Muscle layer of duodenum (tissue), 2 donors: ENCODE data around the gene AKNA.

Source experiments
- H3K27ac ChIP-seq: one replicate; pipeline ENCODE4 v1.7.0; 2013; ENCODE audit warnings: mild to moderate bottlenecking, low read length
- H3K27me3 ChIP-seq: one replicate; pipeline ENCODE4 v1.7.0; 2013; ENCODE audit warnings: low read depth, mild to moderate bottlenecking, control low read depth, low read length
- H3K36me3 ChIP-seq, 2 donors: one replicate each; pipeline ENCODE4 v1.7.0; 2013; ENCODE audit warnings: low read length in 2 of 2, control low read depth in 1 of 2, mild to moderate bottlenecking in 1 of 2; ENCODE audit not compliant: insufficient read depth in 2 of 2, control insufficient read depth in 1 of 2
- H3K4me1 ChIP-seq, 2 donors: one replicate each; pipeline ENCODE4 v1.7.0; 2013; ENCODE audit warnings: low read length in 2 of 2, mild to moderate bottlenecking in 2 of 2, control low read depth in 1 of 2, moderate library complexity in 1 of 2; ENCODE audit not compliant: insufficient read depth in 2 of 2, control insufficient read depth in 1 of 2
- H3K4me3 ChIP-seq, 2 donors: one replicate each; pipeline ENCODE4 v1.7.0; 2013; ENCODE audit warnings: low read length in 2 of 2, low read depth in 1 of 2, mild to moderate bottlenecking in 1 of 2
- H3K9me3 ChIP-seq, 2 donors: one replicate each; pipeline ENCODE4 v1.7.0; 2013; ENCODE audit warnings: low read length in 2 of 2, control low read depth in 1 of 2, mild to moderate bottlenecking in 1 of 2; ENCODE audit not compliant: control insufficient read depth in 1 of 2
- donor health status: healthy.

Gene AKNA

DNA sequence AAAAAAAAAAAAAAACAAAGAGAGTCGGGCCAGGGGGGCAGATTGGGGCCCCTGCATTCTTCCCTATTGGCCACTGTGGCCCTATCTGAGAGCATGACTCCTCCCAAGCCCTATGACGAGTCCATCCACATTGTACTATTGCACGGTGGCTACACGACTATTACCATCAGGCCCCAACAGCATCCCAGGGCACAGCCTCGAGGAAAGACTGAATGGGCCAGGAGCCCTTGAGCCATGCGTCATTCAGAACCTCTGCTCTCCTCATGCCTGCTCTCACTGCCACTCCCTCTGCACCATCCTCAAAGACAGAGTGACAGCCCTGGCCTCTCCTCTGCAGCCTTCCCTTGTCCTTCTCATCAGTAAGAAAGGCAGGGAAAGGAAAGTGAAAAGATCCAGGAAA, 85.1 kb downstream of the AKNA start:
- Histone ChIP-seq H3K27ac (no peak overlapping the region), H3K27me3 (no peaks in the 10 kb centered on the region), H3K36me3 (peaks cover 0 to 22% of the 10 kb centered on the region in 2 donors), H3K9me3 (no peaks in the 10 kb centered on the region), H3K4me1 (peaks cover 4% of the 10 kb centered on the region in 2 donors), H3K4me3 (no peak overlapping the region)

DNA sequence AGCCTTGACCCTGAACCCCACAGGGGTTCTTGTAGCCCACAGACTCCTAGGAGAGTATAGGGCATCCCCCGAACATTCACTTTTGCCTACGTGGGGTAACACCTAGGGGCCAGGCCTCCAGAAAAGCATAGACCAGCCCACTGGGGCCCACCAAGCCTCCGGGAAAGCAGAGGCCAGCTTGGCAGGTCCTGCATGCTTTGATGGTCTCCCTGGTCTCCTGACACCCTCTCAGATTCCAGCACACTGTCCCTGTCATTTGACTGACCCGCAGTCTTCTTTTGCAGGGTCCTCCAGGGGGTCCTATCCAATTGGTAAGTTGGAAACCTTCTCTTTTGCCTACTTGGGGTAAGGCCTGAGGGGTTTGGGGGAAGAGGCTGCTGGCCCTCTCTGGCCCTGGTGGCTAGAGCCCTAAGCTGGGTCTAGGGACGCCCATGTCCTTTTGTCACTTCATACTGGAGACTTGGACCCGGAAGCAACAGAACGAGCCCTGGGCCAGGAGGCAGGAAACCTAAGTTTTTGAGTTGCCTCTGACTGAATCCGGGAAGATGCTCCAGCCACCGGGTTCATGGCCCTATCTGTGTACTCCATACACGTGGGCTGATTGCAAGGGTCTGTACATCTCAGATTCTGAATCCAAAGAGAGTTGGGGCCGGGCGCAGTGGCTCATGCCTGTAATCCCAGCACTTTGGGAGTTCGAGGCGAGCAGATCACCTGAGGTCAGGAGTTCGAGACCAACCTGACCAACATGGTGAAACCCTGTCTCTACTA, 85.8 kb downstream of the AKNA start:
- Histone ChIP-seq H3K36me3 (peaks cover 0 to 21% of the 10 kb centered on the region in 2 donors), H3K4me3 (no peak overlapping the region), H3K27me3 (no peaks in the 10 kb centered on the region), H3K27ac (no peak overlapping the region), H3K4me1 (peaks cover 4% of the 10 kb centered on the region in 2 donors), H3K9me3 (no peaks in the 10 kb centered on the region)

DNA sequence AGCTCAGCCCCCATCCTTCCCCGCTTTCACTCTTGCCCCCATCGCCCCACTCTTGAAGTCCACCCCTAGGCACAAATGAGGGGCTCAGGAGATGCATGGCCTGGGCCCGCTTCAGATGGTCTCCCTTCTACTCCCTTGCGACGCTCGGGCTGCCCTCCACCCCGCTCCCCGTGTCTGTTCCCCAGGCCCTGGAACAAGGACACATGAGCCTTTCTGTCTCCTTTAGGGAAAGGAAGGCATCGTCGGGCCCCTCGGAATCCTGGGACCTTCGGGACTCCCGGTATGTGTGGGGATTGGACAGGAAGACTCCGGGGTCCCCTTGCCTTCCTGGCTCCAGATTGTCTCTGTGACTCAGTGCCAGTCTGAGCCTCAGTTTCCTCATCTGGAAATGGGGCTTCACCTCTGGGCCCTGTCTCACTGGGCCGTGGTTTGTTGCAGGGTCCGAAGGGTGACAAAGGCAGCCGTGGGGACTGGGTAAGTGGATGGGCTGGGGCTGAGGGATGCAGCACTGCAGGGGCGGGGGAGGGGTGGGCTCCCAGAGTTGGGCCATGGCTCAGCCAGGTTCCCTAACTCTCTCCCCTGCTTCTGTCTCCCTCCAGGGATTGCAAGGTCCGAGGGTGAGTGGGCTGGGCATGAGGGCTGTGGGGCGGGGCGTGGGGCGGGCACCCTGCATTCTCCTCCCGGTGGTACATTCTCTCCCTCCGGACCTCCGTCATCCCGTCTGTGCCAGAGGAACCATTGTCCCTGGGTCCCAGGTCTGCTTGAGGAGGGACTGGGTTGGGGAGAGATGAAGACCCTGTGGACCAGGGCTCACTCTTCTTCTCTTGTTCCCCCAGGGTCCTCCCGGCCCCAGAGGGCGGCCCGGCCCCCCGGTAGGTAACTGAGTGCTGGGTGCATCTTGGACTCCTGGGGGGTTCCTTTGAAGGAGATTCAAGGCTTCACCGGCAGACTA, 86.7 kb downstream of the AKNA start:
- peaks cover 0 to 21% of the 10 kb centered on the region in 2 donors for H3K36me3 ChIP-seq
- peaks cover 4% of the 10 kb centered on the region in 2 donors for H3K4me1 ChIP-seq
- H3K27me3 ChIP-seq, result no peaks in the 10 kb centered on the region
- no peaks in the 10 kb centered on the region for H3K9me3 ChIP-seq
- no peak overlapping the region for H3K4me3 ChIP-seq
- H3K27ac ChIP-seq, result no peak overlapping the region

DNA sequence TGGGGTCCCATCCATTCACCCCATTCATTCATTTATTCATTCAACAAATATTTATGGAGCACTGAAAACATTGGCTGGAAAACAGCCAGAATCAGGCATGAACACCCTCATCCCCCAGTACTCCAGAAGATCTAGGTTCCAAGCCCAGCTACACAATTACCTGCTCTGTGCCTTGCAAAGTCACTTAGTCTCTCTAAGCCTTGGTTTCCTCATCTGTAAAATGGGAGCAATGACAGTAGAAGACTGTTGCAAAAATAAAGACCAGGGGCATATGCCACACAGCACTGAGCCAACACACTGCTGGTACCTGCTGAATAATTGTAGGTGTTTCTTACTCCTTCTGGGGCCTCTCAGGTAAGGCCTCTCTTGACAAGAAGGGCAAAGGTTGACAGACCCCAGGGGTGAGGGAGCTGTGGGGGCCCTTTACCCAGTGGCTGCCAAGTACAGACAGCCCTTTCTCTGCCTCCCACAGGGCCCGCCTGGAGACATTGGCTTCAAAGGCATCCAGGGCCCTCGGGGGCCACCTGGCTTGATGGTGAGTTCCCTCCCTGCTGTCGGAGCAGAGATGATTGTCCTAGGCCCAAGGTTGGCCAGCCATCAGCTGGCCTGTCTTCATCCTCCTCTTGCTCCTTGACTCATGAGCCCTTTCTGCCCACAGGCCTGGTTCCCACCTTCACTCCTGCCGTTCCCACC, 87.5 kb downstream of the AKNA start:
- Histone ChIP-seq H3K36me3 (peaks cover 0 to 26% of the 10 kb centered on the region in 2 donors), H3K4me3 (no peak overlapping the region), H3K27me3 (no peaks in the 10 kb centered on the region), H3K9me3 (peaks cover 0 to 1% of the 10 kb centered on the region in 2 donors), H3K4me1 (peaks cover 0 to 4% of the 10 kb centered on the region in 2 donors), H3K27ac (no peak overlapping the region)

DNA sequence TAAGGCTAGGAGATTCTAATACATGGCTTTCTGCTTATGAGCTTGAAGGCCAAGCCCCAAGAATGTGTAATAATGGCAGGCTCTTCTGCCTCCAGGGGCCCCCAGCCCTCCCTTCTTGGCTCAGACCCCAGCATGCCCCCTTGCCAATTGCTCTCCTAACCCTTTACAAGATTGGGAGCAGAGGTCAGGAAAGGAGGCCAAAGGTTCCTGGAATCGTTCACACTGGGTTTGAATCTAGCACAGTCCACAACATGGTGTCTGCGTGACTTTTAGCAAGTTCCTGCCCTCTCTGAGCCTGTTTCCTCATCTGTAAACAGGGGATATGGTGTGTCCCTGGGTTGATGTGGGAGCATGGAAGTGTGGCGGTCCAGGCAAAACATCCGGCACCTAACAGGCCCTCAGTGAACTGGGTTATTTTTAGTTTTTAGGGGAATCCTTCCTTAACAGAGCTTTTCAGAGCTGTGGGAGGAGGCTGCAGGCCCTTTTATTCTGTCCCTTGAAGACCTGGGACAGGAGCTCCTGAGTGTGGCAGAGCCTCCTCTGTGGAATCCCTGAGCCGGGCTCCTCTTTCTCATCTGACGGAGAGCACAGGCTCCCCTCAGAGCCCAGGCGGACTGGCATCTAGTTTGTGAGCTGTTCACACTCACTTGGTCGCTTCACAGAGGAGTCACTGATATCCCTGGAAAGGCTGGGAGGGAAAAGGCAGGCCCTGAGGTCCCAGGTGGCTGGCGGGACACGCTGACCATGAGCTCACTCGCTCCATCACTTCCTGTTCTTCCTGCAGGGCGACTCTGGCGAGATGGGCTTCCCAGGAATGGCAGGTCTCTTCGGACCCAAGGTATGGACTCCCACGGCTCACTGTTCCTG, 88.3 kb downstream of the AKNA start:
- H3K27me3 ChIP-seq, result no peaks in the 10 kb centered on the region
- no peak overlapping the region for H3K4me3 ChIP-seq
- no peak overlapping the region for H3K27ac ChIP-seq
- H3K36me3 ChIP-seq, result peaks cover 0 to 32% of the 10 kb centered on the region in 2 donors
- no peaks in the 10 kb centered on the region for H3K4me1 ChIP-seq
- H3K9me3 ChIP-seq, result peaks cover 4 to 8% of the 10 kb centered on the region in 2 donors

DNA sequence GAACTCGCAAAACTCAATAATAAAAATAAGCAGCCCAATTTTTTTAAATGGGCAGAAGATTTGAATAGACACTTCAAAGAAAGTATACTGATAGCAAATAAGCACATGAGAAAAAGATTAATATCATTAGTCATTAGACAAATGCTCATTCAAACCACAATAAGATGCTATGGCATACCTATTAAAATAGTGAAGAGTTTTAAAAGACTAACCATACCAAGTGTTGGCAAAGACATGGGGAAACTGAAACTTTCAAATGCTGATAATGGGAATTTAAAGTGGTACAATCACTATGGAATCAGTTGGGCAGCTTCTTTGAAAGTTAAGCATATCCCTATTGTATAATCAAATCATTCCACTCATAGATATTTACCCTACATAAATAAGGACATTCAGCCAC, 91.4 kb downstream of the AKNA start:
- Histone ChIP-seq H3K9me3 (peaks cover 6 to 8% of the 10 kb centered on the region in 2 donors), H3K4me3 (no peak overlapping the region), H3K27me3 (no peaks in the 10 kb centered on the region), H3K36me3 (peaks cover 0 to 38% of the 10 kb centered on the region in 2 donors), H3K27ac (no peak overlapping the region), H3K4me1 (no peaks in the 10 kb centered on the region)

DNA sequence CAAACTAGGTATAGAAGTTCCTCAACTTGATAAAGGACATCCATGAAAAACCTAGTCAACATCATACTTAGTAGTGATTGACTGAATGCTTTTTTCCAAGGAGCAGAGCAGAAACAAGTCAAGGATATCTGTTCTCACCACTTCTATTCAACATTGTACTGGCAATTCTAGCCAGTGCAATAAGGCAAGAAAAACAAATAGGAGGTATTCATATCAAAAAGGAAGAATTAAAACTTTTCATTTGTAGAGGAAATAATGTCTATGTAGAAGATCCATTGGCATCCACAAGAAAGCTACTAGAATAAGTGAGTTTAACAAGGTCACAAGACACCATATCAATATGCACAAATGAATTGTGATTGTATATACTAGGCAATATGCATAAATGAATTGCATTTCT, 93.1 kb downstream of the AKNA start:
- Histone ChIP-seq H3K27me3 (no peaks in the 10 kb centered on the region), H3K4me3 (no peak overlapping the region), H3K9me3 (peaks cover 6 to 8% of the 10 kb centered on the region in 2 donors), H3K4me1 (no peaks in the 10 kb centered on the region), H3K36me3 (peaks cover 0 to 30% of the 10 kb centered on the region in 2 donors), H3K27ac (no peak overlapping the region)

DNA sequence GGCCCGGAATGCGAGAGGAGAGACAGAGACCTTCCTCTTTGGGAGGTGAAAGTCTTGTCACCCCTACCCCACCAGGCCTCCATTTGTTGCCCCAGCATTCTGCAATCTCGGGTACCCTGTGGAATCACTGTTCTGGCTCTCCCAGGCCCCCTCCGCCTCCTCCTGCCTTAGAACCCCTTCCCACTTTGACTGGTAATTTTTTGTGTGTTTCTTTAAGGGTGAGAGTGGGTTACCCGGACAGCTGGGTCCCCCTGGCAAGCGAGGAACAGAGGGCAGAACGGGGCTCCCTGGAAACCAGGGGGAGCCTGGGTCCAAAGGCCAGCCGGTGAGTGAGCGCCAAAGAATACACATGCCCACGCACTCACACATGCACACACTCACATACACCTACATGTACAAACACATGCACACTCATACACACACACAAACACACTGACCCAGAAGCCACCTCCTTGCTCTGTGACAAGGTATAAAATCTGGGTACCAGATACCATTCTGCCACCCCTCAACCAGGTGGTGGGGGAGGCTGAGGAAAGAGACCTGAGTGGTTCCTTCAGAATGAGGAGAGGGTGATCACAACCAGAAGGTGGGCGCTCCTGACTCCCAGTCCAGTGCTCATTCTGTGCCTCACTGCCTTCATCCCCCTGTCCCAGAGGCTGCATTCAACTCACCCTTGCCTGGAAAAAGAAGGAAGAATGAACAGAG, 95.7 kb downstream of the AKNA start:
- H3K36me3 ChIP-seq, result peaks cover 0 to 23% of the 10 kb centered on the region in 2 donors
- H3K27me3 ChIP-seq, result no peaks in the 10 kb centered on the region
- H3K27ac ChIP-seq, result no peak overlapping the region
- no peak overlapping the region for H3K4me3 ChIP-seq
- peaks cover 6 to 8% of the 10 kb centered on the region in 2 donors for H3K9me3 ChIP-seq
- no peaks in the 10 kb centered on the region for H3K4me1 ChIP-seq

DNA sequence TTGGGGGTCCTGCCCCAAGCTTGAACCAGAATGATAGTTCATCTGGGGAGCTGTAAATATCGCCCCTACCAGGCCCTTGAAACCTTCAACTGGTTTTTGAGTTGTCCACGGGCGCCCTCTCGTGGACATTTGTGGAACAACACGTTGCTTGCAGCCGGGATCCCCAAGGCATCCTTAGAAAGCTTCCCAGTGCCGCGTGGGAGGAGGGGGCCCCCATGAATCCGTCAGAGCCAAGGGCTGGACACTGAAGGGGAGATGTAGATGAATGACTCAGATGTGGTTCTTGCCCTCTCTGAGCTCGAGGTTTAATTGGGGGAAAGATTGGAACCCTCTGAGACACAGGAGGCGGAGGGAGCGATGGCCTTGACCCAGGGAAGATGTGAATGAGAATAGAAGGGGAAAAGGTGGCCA, 96.7 kb downstream of the AKNA start:
- H3K4me1 ChIP-seq, result no peaks in the 10 kb centered on the region
- H3K27ac ChIP-seq, result no peak overlapping the region
- peaks cover 0 to 20% of the 10 kb centered on the region in 2 donors for H3K36me3 ChIP-seq
- H3K4me3 ChIP-seq, result no peak overlapping the region
- no peaks in the 10 kb centered on the region for H3K27me3 ChIP-seq
- peaks cover 6 to 8% of the 10 kb centered on the region in 2 donors for H3K9me3 ChIP-seq

DNA sequence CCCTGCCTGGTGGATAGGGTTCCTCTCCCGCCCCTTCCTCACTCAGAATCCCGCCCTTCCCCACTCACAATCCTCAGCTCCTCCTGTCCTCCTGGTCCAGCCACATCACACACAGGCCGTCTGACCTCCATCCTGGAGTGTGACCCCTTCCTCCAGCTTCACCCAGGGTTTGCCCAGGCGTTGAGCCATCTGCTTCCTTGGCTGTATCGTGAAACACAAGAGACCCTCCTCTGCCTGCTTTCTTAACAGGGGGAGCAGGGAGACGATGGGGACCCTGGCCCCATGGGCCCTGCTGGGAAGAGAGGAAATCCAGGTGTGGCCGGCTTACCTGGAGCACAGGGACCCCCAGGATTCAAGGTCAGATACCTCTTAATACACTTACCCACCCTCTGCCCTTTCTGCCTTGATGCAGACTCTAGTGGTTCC, 97.2 kb downstream of the AKNA start:
- Histone ChIP-seq H3K9me3 (peaks cover 6 to 8% of the 10 kb centered on the region in 2 donors), H3K27me3 (no peaks in the 10 kb centered on the region), H3K4me1 (no peaks in the 10 kb centered on the region), H3K4me3 (no peak overlapping the region), H3K36me3 (peaks cover 0 to 17% of the 10 kb centered on the region in 2 donors), H3K27ac (no peak overlapping the region)
